ENCODE results near the gene ZNF793. TPM values are rescaled to one million over a fixed set of nuclear protein-coding genes. Genes with fewer than 3 reads are reported as not detected.
A peak's percentile ranks its signal among the peaks of the same experiment; 100 is the strongest.

ZNF793 gene
- total RNA-seq (1 to 10 TPM; 4.7 to 9.6 (median 6.9) TPM), polyA plus RNA-seq (1 to 10 TPM; 2.4 to 7.2 TPM)
- long read RNA-seq, donor 1, partial matches to known transcripts: 0 of 1 reads
- long read RNA-seq, donor 1, other reads (novel, unspliced or antisense): 0 of 1 reads
- long read RNA-seq, donor 2, partial matches to known transcripts: 1 of 3 reads
- long read RNA-seq, donor 2, other reads (novel, unspliced or antisense): 2 of 3 reads
- long read RNA-seq, donor 3, partial matches to known transcripts: 1 of 3 reads
- long read RNA-seq, donor 3, other reads (novel, unspliced or antisense): 2 of 3 reads

DNA sequence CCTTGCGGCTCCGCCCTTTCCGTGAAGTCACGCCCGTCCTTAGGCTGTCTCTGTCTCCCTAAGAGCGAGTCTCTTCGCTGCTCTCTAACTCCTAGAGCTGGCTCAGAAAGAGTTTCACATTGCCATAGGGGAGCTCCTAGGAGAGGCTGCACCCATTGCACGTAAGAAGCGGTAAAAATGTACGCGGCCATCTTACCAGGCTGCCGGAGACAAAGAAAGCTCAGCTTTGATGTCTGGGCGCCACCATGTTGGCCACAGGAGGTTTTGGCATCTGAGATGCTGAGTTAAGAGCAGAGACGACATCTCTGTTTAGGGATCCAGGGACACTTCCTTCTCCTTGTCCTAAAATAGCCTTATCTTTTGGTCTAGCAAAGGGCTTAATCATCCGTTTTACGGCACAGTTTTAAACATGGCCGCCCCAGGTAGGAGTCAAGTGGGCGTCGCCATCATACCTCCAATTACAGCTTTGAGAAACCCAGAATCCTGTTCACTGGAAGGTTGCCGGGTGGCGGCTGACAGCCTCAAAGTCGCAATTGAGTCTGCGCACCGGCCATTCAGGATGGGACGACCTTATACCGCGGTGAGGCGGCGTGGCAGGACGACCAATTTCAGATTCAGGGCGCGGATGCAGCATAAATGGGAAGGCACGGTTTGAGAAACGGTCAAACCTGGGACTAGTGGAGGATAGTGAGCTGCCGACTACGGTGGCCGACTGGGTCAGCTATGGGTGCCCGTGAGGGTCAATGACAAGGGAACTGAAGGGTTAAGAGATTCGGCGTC, at the start of gene ZNF793:
Gene ZNF793 (plus strand): TSS at position 553 of the 780 bp plus-strand sequence. CDS start 16,501 bp downstream, outside the sequence.
- Histone ChIP-seq H3K4me1 (peaks cover 0 to 22% (median 14%) of the 10 kb centered on the region in 9 donors), H3K27ac (peak within 1 kb of the TSS; percentile 90 to 98 (median 94)), H3K9me3 (peaks cover 0 to 64% (median 0%) of the 10 kb centered on the region in 11 donors), H3K27me3 (no peaks in the 10 kb centered on the region), H3K36me3 (peaks cover 0 to 44% (median 12%) of the 10 kb centered on the region in 9 donors), H3K4me3 (peak within 1 kb of the TSS; percentile 61 to 97 (median 73))
- intact Hi-C loops (cut with DNase I): loop anchor here in 7 of 10 donors (1.0 to 5.0 kb wide), 8 partner anchors 34 to 294 kb away; partner anchors contain the start of genes ZNF569 (in 5 of the 7), ZNF570 (in 3 of the 7), ZNF527 (in 1 of the 7) and ZNF585B (in 1 of the 7)
- WGBS, 2 donors: 1% methylated on average over 40 of the region's 40 CpGs
- TF ChIP-seq, protein P1, sequence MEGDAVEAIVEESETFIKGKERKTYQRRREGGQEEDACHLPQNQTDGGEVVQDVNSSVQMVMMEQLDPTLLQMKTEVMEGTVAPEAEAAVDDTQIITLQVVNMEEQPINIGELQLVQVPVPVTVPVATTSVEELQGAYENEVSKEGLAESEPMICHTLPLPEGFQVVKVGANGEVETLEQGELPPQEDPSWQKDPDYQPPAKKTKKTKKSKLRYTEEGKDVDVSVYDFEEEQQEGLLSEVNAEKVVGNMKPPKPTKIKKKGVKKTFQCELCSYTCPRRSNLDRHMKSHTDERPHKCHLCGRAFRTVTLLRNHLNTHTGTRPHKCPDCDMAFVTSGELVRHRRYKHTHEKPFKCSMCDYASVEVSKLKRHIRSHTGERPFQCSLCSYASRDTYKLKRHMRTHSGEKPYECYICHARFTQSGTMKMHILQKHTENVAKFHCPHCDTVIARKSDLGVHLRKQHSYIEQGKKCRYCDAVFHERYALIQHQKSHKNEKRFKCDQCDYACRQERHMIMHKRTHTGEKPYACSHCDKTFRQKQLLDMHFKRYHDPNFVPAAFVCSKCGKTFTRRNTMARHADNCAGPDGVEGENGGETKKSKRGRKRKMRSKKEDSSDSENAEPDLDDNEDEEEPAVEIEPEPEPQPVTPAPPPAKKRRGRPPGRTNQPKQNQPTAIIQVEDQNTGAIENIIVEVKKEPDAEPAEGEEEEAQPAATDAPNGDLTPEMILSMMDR (IDR thresholded peaks at IDR 0.05): no peak
- ATAC-seq: peak; percentile 91 to 96 (median 94)
- DNase-seq: peak; percentile 84 to 88

DNA sequence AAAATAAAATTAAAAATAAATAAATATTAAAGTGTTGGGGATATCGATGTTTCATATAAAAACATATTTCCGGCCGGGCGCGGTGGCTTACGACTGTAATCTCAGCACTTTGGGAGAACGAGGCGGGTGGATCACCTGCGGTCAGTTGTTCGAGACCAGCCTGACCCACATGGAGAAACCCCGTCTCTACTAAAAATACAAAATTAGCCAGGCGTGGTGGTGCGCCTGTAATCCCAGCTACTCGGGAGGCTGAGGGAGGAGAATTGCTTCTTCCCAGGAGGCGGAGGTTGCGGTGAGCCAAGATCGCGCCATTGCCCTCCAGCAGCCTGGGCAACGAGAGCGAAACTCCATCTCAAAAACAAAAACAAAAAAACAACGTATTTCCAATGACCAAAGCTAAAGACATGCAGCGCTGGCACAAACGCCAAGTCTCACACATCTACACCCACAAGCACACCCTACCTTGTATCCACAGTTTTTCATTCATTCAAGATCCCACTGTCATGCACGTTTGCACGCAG, 40.4 kb upstream of the ZNF793 start:
- TF ChIP-seq, protein P1 (IDR thresholded peaks at IDR 0.05): no peak
- Histone ChIP-seq H3K36me3 (peaks cover 0 to 51% (median 25%) of the 10 kb centered on the region in 9 donors), H3K27ac (peak overlapping the region in 9 of 10 donors; percentile 85 to 99 (median 95)), H3K4me3 (peak overlapping the region; percentile 71 to 85 (median 79)), H3K9me3 (peaks cover 0 to 60% (median 15%) of the 10 kb centered on the region in 11 donors), H3K4me1 (peaks cover 2 to 34% (median 27%) of the 10 kb centered on the region in 9 donors), H3K27me3 (no peaks in the 10 kb centered on the region)
- DNase-seq (no peak), ATAC-seq (no peak)
- WGBS, 2 donors: 32 to 36% methylated on average over 25 of the region's 25 CpGs
- intact Hi-C loops (cut with DNase I): loop anchor here in 6 of 10 donors (2.0 to 10.0 kb wide), 8 partner anchors 40 to 494 kb away; partner anchors contain the start of genes ZNF793 (in 4 of the 6), ZNF527 (in 3 of the 6), ZFP30 (in 1 of the 6) and ZNF585A (in 1 of the 6)

- H3K9me3 ChIP-seq: peaks cover 0 to 60% (median 8%) of the 10 kb centered on the region in 11 donors
- WGBS, 2 donors: 0% methylated on average over 62 of the region's 62 CpGs
- no peaks in the 10 kb centered on the region for H3K27me3 ChIP-seq
- H3K4me1 ChIP-seq: peaks cover 2 to 34% (median 27%) of the 10 kb centered on the region in 9 donors
- H3K36me3 ChIP-seq: peaks cover 0 to 51% (median 31%) of the 10 kb centered on the region in 9 donors
- intact Hi-C loops (cut with DNase I): loop anchor here in 7 of 10 donors (1.0 to 10.0 kb wide), 11 partner anchors 39 to 495 kb away; partner anchors contain the start of genes ZNF793 (in 5 of the 7), ZNF527 (in 4 of the 7), ZFP30 (in 1 of the 7) and ZNF585A (in 1 of the 7)
- TF ChIP-seq, protein P1 (IDR thresholded peaks at IDR 0.05): no peak
- peak; percentile 85 to 93 for DNase-seq
- peak; percentile 84 to 90 (median 86) for ATAC-seq
- H3K4me3 ChIP-seq: peak within 1 kb of the TSS; percentile 71 to 85 (median 79)
- H3K27ac ChIP-seq: peak within 1 kb of the TSS; percentile 85 to 99 (median 94)
Measured at GRCh38 chr19:37466798-37467607, 39.7 kb upstream of the ZNF793 start, which contains the start of gene ZNF569. ZNF569 (minus strand) TSS chr19:37467444; CDS start chr19:37444921, 22,523 bp downstream.

All from heart right ventricle (tissue), 16 donors.